ENCODE results near the gene SLIT3.

SLIT3 gene

DNA sequence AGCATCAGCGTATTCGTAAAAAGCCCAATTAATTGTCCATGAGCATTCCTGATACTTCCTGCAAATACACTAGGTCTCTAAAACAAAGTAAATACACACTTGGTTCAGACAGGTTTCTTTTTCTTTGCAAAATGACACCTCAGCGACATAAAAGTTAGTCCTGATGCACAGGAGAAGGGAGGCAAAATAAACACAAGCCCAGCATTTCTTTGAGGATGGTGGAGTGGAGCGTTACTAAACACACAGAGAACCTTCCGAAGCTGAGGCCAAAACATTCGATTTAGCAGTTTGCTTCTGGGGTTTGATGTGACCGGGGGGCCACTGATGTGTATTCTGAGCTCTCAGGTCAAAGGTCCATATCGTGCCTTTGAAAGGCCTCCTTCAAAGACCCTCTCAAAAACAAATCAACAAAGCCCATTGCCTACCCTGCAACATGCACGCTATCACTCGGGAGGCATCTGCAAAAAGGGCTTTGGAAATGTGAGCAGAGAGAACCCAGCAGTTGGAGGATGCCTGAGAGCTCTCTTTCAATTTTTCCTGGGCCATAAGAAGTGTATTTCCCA lies 453.3 kb downstream of the SLIT3 start:
- no peak for DNase-seq

DNA sequence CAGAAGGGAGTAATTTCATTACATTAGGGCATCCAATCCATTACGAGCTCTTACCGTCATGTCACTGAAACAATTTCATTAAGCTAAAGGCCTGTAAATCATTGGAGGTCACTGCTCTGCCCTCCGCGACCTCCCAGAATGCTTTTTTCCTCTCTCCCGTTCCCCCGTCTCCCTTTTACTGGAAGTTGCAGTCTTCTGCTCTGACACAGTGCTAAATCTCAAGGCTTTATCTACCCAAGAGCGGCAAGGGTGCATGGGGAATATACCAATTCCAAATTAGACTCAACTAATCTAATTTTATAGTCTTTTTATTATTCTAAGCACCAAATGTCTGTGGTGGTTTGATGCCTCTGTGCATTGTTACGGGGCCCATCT lies 456.0 kb downstream of the SLIT3 start:
- DNase-seq = no peak

DNA sequence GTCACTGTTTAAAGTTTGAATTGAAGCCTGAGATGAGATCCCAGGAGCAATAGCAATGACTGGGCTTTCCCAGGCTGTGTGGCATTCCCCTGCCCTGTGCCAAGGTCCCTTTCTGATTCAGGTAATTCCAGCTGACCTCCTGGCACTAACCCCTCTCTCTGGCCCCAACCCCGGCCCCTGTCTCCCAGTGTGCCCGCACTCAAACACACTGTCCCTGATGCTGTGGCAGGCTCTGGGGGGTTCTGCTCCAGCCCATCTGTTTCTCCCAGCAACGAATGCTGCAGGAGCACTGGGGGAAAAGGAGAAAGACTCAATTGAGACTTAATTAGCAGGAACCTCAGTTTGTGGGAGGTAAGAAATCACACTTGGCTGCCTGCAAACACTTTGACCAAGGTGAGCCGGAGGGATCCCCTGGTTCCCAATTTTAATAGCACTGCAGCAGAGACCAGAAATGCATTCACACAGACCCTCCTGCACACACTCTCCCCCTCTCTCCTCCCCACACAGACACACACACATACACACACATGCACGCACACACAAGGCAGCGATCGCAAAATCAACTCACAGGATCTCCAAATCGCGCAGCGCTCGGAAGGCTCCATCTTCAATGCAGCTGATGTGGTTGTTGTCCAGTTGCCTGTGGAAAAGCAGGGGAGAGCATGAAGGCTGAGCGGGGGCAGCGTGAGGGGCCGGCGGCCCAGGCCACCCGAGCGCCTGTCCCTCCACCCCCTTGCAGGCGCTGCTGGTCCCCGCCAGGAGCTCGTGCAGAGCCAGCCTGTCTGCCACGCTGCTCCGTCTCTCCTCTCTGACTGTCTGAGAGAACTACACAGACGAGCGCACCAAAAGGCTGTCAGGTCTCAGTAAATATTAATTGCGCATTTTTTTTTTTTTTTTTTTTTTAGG lies 456.7 kb downstream of the SLIT3 start:
- DNase-seq = no peak

DNA sequence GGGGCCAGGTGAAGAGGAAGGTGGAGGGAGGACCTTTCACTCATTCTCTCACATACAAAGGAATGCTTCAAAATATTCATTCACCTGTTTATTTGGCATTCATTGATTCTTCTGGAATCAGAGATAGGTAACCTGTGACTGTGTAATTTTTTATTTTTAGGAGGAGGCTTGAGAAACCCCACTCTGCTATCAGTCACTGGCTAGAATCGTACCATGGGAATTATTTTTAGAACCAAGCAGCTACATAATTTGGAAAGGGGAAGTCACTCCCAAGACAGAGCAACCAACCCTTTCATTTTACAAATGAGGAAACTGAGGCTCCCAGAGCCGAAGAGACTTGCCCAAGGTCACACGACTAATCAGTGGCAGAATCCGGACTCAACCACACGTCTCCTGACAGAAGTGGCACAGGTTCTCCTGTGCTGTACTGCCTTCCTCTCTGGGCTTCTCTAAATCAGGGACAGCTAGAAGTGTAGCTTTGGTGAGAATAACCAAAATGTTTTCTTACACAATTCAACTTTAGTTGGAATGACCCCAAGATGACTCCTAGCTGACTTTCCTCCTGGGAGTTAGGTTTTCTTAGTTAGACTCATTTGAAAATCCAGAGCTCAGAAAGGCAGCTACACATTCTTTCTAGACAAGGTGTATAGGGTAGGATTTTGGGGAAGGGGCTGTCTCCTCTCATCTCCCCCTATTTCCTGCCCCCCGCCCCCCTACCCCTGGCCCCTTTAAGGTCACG lies 457.5 kb downstream of the SLIT3 start:
- DNase-seq = no peak

DNA sequence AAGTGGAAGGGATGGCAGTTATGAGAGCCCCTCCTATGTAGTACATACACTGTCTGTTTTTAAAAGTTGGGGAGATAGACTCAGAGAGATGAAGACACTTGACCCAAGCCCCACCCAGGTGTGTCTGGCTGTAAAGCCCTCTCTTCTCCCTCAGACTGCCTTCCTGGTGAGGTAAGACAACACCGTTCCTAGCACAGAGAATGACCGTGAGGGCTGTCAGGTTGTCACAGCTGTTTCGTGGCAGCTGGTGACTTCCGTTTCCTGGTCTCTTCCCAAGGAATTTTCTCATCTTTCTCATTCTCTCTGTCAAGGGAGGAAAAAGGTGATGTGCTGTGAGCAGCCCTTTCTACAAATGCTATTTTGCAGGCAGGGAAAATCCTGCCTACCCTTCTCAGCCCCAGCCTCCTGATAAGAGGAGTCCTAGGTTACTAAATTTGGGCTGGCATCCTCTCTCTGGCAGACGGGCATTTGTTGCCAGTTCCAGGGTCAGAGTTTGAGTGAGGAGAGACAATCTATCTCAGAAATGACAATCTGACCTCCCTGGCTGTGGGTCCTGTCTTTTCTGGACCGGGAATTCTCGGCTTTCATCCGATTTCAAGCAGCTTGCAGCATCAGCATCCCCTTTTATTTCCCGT lies 458.3 kb downstream of the SLIT3 start:
- no peak for DNase-seq

DNA sequence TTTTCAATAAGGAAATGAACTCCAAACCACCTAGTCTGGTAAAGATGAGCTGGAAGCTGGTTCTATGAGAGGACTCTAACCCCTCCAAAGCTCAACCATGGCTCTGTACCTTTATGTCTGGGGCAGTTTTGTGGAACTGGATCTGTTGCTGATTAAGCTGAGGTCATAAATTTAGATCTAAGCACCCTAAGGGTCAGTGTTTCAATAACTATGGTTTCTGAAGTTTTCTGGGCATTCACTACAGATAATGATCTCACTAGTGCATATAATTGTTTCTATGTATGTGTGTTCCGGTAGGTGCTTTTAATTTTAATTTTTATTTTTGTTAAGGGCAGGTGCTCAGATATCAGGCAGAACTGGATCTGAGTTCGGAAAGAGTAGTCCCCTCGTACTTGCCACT lies 463.1 kb downstream of the SLIT3 start:
- no peak for DNase-seq

DNA sequence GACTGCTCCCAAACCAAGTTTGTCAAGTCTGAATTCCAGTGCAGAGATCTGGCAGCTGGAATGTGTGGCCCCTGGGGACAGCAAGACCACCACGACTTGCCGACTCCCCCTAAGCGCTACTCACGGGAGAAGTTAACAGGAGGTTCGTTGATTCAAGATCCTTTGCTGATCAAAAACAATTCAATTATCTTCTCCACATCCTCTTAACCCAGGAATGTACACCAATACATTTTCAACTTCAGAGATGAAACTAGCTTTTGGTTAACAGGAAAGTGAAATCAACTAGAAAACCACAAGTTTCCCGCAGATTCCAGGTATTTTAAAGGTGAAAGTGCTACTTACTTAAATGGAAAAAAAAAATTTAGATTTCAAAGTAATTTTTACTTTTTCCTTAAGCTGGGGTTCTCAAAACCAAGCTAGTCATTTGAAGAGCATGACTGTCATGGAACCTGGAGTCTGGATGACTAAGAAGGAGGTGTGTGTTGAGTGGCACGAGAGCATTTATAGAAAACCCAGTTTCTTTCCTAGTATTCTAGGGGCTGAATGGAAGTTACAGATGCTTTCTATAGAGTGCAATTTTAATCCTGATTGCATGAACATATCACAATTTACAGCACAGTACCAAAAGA lies 464.2 kb downstream of the SLIT3 start:
- no peak for DNase-seq

DNA sequence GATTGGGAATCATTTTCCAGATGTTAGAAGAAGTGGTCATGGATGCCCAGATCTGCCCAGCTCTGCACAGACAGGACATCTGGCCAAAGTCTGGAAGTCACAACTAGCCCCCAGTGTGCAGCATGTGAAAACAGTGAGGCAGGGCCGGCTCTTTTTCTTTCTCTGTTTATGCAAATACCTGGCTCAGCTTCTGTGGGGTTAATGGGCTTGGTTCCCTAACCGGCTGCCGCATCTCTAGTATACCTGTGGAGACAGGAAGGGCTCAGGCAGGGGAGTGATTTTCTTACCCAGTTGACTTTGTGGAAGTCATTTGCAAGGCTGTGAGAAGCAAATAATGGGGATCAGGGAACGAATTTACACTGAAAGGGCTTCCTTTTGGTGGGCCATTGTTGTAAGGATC lies 467.0 kb downstream of the SLIT3 start:
- DNase-seq = no peak

DNA sequence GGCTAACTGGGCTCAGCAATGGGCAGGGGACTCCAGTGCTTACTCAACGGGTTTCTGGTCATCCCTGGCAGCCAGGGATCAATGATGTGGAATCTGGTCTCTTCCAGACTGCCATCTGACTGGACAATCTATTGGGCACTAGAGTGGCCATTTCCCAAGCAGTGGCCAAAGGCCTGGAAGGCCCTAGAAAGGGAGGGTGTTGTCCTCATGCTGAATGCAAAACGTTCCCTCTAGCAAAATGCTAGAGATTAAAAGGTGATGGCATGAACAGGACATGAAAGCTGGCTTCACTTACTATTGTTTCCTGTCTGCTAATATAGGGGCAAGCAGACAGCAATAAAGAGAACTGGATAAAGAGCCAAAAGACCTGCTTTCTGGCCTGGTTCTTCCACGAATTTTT lies 467.6 kb downstream of the SLIT3 start:
- DNase-seq = no peak

DNA sequence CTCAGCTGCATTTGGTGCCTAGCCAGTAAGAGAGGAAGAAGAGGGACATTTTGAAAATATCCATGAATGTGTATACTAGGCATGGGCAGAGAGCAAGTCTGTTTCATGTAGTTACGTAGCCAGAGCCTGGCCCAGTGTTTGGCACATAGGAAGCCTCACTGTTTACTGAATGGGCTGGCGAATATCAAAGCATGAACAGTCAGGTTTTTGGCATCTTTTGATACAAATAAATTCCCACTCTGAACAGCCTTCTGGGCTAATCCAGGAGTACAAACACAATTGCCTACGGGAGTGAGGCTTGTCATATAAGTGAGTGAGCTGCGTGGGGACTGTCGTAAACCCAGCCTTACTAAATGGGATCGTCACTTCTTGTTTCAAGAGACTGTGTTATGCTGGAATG lies 468.6 kb downstream of the SLIT3 start:
- DNase-seq = no peak

DNA sequence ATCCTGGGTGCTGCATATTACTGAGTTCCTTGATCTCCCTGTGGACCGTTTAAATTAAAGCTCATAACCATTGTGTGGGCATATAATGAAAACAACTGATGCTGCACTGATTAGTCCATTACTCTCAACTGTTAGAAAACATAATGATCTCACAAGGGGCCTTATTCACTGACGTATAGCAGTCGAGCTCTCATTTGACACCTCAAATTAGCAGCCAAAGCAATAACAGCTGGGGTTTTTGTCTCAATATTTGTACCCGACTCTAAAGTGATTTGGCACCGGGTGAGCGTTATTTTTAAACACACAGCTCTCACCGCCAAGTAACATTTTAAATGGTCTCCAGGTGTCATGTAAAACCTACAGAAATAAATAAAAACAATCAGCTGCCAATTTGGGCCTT lies 469.6 kb downstream of the SLIT3 start:
- no peak for DNase-seq

DNA sequence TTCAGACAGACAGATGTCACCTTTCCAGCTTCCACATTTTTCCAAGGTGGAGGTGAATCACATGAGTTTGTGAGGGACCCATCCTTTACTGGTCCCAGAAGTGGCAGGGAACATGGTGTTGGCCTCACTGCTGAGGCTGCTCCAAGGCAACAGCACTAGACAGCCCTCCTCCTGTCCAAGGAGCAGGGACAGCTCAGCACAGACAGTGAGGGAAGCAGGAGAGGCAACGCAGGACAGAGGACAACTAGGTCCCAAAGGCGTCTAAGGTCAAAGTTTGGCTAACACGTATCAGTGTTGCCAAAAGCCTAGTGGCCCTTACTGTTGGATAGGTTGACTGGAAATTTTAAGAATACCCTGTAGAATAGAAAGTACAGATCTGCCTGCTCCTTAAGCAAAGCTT lies 470.1 kb downstream of the SLIT3 start:
- no peak for DNase-seq

DNA sequence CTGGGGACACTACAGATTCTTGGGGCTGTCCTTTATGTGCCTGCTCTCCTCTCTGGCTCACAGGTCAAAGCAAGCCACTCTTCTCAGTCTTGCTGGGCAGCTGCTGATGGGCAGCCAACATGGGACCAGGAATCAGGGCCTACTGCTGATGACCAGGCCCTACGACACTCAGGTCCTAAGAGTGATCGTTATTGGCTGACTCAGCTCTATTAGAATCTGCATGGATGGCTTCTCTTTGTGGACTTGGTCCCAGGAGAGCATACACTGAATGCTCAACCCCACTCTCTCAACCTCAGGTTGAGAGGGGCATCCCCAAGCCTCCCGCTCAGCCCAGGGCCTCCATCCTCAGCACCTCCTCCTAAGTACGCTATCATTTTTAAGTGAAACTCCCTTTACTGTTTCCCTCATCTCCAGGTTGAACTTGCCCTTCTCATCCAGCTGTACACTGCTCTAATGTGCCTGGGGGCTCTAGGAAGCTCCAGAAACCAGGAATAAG lies 471.0 kb downstream of the SLIT3 start:
- DNase-seq = no peak

DNA sequence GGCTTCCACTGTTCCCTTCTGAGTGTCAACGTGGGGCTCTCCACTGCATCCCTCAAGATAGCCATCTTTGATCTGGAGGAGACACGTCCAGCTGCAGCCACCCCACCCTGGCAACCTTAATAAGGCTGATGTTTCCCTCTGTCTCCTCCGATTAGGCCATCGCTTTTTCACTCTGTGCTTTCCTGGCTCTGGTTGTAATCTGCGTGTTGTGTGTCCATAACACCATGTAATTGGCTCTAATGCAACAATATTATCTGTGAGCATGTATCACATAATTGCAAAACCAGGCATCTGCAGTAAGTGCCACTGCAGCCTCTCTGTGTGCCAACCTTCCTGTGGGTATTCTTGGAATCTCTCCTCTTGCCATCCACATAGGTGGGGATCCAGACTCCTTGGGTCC lies 471.9 kb downstream of the SLIT3 start:
- DNase-seq = no peak

DNA sequence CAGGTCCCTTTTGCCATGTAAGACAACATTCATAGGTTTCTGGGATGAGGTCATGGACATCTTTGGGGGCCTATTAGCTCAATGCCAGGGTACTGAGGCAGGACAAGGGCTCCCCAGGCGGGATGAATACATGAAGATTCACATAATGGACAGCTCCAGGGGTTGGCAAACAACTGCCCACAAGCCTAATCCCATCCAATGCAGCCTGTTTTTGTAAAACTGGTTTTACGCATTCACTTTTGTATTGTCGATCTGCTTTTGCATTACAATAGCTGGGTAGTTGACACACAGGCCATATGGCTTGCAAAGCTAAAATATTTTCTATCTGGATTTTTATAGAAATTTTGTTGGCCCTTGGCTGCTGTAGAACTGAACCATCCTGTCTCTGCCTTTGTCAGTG lies 473.3 kb downstream of the SLIT3 start:
- no peak for DNase-seq

DNA sequence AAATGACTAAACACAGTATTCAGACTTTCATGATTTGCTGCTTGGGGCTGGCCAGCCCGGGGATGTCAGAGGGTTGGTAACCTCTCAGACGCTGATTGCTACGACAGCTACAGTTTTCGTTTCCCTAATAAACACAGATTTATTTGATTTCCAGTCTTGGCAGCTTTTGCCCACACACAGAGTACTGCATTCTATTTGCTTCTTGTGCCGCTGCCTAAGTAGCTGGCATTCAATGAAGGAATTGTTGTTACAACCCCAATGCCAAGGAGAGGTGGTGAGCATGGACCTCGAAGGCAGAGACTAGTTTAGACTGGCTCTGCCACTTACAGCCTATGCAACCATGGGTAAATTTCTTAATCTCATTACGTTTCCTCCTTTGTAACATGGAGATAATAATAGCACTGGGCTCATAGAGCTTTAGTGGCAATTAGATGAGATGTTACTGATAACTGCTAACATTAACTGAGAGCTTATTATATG lies 474.7 kb downstream of the SLIT3 start:
- no peak for DNase-seq

DNA sequence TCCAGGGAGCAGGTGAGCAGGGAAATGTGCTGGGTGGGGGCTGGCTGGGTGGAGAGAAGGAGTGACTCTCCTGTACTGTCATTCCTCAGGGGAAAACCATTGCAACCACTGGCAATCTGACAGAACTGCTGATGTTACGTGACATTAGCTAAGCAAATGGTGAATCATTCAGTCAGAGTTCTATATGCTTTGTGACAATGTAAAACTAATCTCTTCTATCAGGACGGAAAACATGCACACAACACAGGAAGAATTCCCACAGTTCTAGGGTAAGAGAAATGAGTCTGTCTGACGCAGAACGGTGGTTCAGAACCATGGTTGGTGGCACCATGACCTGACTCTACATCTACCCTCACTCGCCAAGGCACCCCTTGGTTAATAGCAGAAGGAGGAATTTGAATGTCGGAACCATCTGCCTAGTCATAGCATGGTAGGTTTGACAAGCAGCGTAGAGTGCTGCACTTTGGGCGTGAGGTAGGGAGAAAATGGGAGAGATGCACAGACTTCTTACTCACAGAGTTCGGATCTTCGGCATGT lies 478.1 kb downstream of the SLIT3 start:
- DNase-seq = no peak

DNA sequence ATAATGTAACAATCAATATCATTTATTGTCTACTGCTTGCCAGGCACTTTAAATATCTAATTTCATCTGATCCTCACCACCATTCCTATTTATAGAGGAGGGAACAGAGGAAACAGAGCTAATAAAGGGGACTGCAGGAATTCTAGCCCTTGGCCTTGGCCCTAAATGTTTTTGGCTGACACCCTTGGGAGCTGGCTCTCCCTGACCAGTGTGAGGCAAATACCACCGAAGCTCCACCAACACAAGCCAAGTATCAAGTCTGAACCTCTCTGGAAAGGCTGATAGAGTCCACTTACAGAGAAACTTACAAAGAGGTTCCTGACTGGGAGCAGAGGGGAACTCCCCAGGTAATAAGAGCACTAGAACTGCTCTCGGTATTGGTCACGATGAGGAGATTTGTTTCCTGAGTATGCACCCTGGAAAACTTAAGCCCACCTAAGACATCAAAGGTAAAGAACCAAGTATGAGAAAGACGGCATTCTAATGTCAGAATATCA lies 478.6 kb downstream of the SLIT3 start:
- DNase-seq = no peak

DNA sequence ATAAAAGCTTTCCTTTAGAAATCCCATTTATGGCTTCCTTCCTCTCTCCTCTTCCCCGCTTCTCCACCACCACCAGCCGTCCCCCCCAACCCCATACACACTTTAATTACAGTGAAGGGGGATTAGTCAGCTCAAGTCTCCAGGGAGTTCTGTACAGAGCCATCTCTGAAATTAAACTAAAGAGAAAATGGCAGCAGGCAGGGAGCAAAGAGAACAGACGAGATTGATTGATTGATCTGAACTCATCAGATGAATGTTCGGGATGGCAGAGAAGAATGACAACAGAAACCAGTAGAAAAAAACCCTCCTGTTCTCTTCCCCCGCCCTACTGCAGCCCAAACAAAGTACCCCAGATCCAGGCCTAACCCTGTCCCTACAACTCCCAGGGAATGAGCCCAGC lies 480.1 kb downstream of the SLIT3 start:
- no peak for DNase-seq

DNA sequence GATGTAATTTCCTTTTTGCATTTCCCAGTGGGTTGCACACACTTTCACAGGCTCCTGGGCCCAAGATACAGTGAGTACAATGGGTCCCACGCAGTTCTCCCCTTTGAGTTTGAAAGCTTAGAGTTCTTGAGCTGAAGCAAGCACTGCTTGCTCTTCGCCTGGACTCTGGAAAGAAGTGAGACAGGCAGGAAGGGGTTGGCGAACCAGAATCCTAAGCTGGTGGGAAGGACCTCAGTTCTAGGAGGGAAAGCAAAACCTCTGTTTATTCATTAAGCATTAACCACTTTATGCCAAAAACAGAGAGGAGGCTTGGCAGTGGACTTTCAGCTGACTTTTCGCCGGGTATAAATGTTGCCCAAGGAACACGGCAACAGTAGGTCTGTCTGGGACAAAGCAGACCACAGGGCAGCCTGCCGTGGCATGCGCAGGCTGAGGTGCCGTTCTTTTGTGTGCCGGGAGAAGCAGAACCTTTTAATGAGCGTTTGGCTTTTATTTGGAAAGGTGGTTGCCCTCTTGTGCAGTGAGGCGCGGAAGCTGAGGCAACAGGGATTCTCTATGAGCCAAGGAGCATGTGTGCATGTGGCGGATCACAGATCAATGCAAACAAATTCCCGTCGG lies 481.8 kb downstream of the SLIT3 start:
- peak; percentile 23 for DNase-seq

DNA sequence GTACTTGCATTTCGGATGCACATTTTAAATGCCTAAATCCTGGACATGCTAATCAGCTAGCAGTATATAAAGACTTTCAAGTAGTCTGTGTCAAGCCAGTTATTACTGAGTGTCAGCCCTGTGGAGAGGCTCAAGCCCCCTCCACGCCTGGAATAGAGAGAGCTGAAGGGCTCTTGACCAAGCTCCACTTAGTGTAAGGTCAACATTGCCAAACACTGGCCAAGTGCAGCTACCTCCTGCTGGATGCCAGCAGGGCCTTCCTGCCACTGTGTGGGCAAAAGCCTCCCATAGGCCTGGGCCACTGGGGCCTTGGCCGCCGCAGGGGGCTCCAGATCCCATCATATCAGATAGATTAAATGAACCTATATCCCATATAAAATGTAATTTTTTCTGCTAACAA lies 482.4 kb downstream of the SLIT3 start:
- peak; percentile 74 for DNase-seq

DNA sequence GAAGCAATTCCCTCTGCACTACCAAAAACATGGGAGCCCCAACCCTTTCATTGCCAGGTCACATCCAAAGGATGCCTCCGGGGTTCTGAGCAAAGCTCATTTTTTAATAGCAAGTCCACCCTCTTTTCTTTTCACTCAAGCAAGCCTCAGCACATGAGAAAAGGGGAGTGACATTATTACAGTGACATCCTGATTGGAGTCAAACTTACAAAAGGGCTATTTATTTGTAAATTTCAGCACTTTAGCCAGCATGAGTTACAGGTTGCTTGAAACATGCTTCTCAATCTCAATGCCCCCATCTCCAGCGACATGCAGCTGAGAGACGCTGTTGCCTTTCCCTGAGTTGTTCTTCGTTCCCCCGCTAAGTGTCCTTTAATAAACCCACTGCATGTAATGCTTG lies 483.3 kb downstream of the SLIT3 start:
- DNase-seq = no peak
